Breast epithelium (tissue), 4 donors: Measurements from ENCODE around the gene ENOX1. TPM values are rescaled to one million over a fixed set of nuclear protein-coding genes. Genes with fewer than 3 reads are reported as not detected.

Experiments
- DNase-seq, 2 donors: peaks; one replicate each; pipeline ENCODE4 v3.0.0-alpha.2; 2019; ENCODE audit warnings: low spot score in 2 of 2
- H3K27ac ChIP-seq, 2 donors: fragments of 200-600 bp; sonication (generic) in 1 of 2; one replicate each; pipeline ENCODE4 v1.5.1; 2016 to 2019; ENCODE audit warnings: mild to moderate bottlenecking in 1 of 2
- H3K27me3 ChIP-seq, 2 donors: fragments of 200-600 bp; sonication (generic) in 1 of 2; one replicate each; pipeline versions ENCODE4 v1.5.1 to v1.6.0; 2017 to 2019; ENCODE audit warnings: control low read depth in 1 of 2, mild to moderate bottlenecking in 1 of 2
- H3K36me3 ChIP-seq: fragments of 200-600 bp; one replicate; pipeline ENCODE4 v1.5.1; 2019
- H3K4me1 ChIP-seq, 2 donors: fragments of 200-600 bp; sonication (generic); one replicate each; pipeline ENCODE4 v1.5.1; 2016 to 2019; ENCODE audit warnings: control low read depth in 1 of 2
- H3K4me3 ChIP-seq, 3 donors: fragments of 200-600 bp; sonication (generic); 1 replicate in 2 of 3; 2 replicates in 1 of 3; pipeline ENCODE4 v1.5.1; 2016 to 2019; ENCODE audit warnings: mild to moderate bottlenecking in 3 of 3, moderate library complexity in 2 of 3
- H3K9me3 ChIP-seq, 2 donors: fragments of 200-600 bp; sonication (generic) in 1 of 2; one replicate each; pipeline ENCODE4 v1.5.1; 2016 to 2019; ENCODE audit warnings: control low read depth in 1 of 2
- CTCF ChIP-seq, 3 donors: fragments of 450-650 bp; IDR thresholded peaks; one replicate each; pipeline ENCODE4 v1.5.1; 2016 to 2017; ENCODE audit warnings: antibody characterized with exemption in 3 of 3, mild to moderate bottlenecking in 3 of 3, moderate library complexity in 3 of 3
- POLR2A ChIP-seq: fragments of 450-650 bp; IDR thresholded peaks from one replicate; pipeline ENCODE4 v1.6.1; 2016; ENCODE audit warnings: antibody characterized with exemption, mild to moderate bottlenecking, moderate library complexity
- POLR2AphosphoS5 ChIP-seq, 3 donors: sonication (generic); formaldehyde crosslinking; IDR thresholded peaks; one replicate each; pipeline ENCODE4 v1.6.1; 2017; ENCODE audit warnings: antibody characterized with exemption in 3 of 3
- intact Hi-C: fragments of 100-400 bp; cut with DNase I; formaldehyde crosslinking; loops from one replicate; pipeline ENCODE4 v1.15.1; 2023; ENCODE audit warnings: low total_unique reads
- total RNA-seq, 3 donors: library from RNA; depleted of rRNA; stranded (reverse); fragments of >200 nt; gene quantifications; one replicate each; pipeline ENCODE4 v1.1.0, GENCODE V29; 2016

The ENOX1 gene
- total RNA-seq, 3 donors from 2014 or later: 1.9 to 2.3 (median 2.0) TPM

GRCh38 chr13:43757266-43757665, 29.5 kb downstream of the ENOX1 start:
- TF ChIP-seq POLR2AphosphoS5 (IDR thresholded peaks at IDR 0.05) (no peak), POLR2A (no peak), CTCF (IDR thresholded peaks at IDR 0.05) (no peak)
- Histone ChIP-seq H3K9me3 (no peaks in the 10 kb centered on the region), H3K4me1 (no peaks in the 10 kb centered on the region), H3K27me3 (no peaks in the 10 kb centered on the region), H3K4me3 (no peak overlapping the region), H3K27ac (no peak overlapping the region), H3K36me3 (no peaks in the 10 kb centered on the region)
- DNase-seq: no peak
- intact Hi-C loops: no loop called here

GRCh38 chr13:43755844-43756243, 30.9 kb downstream of the ENOX1 start:
- H3K27ac ChIP-seq: no peak overlapping the region
- H3K9me3 ChIP-seq: no peaks in the 10 kb centered on the region
- no peaks in the 10 kb centered on the region for H3K4me1 ChIP-seq
- H3K27me3 ChIP-seq: no peaks in the 10 kb centered on the region
- no peak for DNase-seq
- no peak overlapping the region for H3K4me3 ChIP-seq
- no peak for TF ChIP-seq POLR2AphosphoS5 (IDR thresholded peaks at IDR 0.05)
- no peak for TF ChIP-seq CTCF (IDR thresholded peaks at IDR 0.05)
- no peak for TF ChIP-seq POLR2A
- intact Hi-C loops: no loop called here
- H3K36me3 ChIP-seq: no peaks in the 10 kb centered on the region

- TF ChIP-seq CTCF (IDR thresholded peaks at IDR 0.05): no peak
- TF ChIP-seq POLR2AphosphoS5 (IDR thresholded peaks at IDR 0.05): no peak
- TF ChIP-seq POLR2A: no peak
- no peaks in the 10 kb centered on the region for H3K27me3 ChIP-seq
- H3K36me3 ChIP-seq: no peaks in the 10 kb centered on the region
- intact Hi-C loops: no loop called here
- H3K4me1 ChIP-seq: no peaks in the 10 kb centered on the region
- no peak overlapping the region for H3K4me3 ChIP-seq
- no peaks in the 10 kb centered on the region for H3K9me3 ChIP-seq
- no peak for DNase-seq
- H3K27ac ChIP-seq: no peak overlapping the region
Measured at GRCh38 chr13:43751624-43752023, 35.1 kb downstream of the ENOX1 start.

- Histone ChIP-seq H3K27ac (no peak overlapping the region), H3K4me3 (no peak overlapping the region), H3K27me3 (no peaks in the 10 kb centered on the region), H3K9me3 (no peaks in the 10 kb centered on the region), H3K4me1 (no peaks in the 10 kb centered on the region), H3K36me3 (no peaks in the 10 kb centered on the region)
- intact Hi-C loops: no loop called here
- TF ChIP-seq CTCF (IDR thresholded peaks at IDR 0.05): no peak
- no peak for TF ChIP-seq POLR2AphosphoS5 (IDR thresholded peaks at IDR 0.05)
- no peak for TF ChIP-seq POLR2A
- DNase-seq: no peak
Measured at GRCh38 chr13:43749503-43749902, 37.3 kb downstream of the ENOX1 start.

- no peak overlapping the region for H3K4me3 ChIP-seq
- H3K36me3 ChIP-seq: no peaks in the 10 kb centered on the region
- no peaks in the 10 kb centered on the region for H3K9me3 ChIP-seq
- no peak overlapping the region for H3K27ac ChIP-seq
- no peaks in the 10 kb centered on the region for H3K27me3 ChIP-seq
- no peak for DNase-seq
- TF ChIP-seq POLR2AphosphoS5 (IDR thresholded peaks at IDR 0.05) (no peak), POLR2A (no peak), CTCF (IDR thresholded peaks at IDR 0.05) (no peak)
- intact Hi-C loops: no loop called here
- no peaks in the 10 kb centered on the region for H3K4me1 ChIP-seq
Measured at GRCh38 chr13:43744261-43745031, 42.3 kb downstream of the ENOX1 start.
